HG02973 (cell line): ENCODE results near the gene FBXW10.
"Not testable (repeated sequence)": the region's sequence is repeated elsewhere in the genome, so short reads cannot be mapped to it uniquely, and the experiment has no call there.

ENCODE experiments used
- ATAC-seq: cut with Tn5 transposase; IDR thresholded peaks from one replicate; pipeline ENCODE4 v1.9.1; 2021; ENCODE audit warnings: moderate library complexity; ENCODE audit not compliant: unreplicated experiment

Gene FBXW10

GRCh38 chr17:18743699-18744421, at the start of gene FBXW10:
TSS of gene FBXW10 (plus strand) at chr17:18744054. CDS start at chr17:18744245, 191 bp downstream.
- ATAC-seq: not testable (repeated sequence)

- not testable (repeated sequence) for ATAC-seq
Observed at GRCh38 chr17:18695143-18695542, 48.7 kb upstream of the FBXW10 start.

GRCh38 chr17:18698473-18699103, 45.3 kb upstream of the FBXW10 start:
- ATAC-seq: not testable (repeated sequence)

GRCh38 chr17:18705955-18706354, 37.9 kb upstream of the FBXW10 start:
- not testable (repeated sequence) for ATAC-seq

- ATAC-seq: not testable (repeated sequence)
Observed at GRCh38 chr17:18708215-18708614, 35.6 kb upstream of the FBXW10 start.

- ATAC-seq: not testable (repeated sequence)
Observed at GRCh38 chr17:18712354-18712999, 31.4 kb upstream of the FBXW10 start.

GRCh38 chr17:18718643-18719427, 25.0 kb upstream of the FBXW10 start:
- ATAC-seq: not testable (repeated sequence)

- not testable (repeated sequence) for ATAC-seq
Observed at GRCh38 chr17:18719428-18720110, 24.3 kb upstream of the FBXW10 start.

GRCh38 chr17:18721775-18722547, 21.9 kb upstream of the FBXW10 start:
- not testable (repeated sequence) for ATAC-seq

GRCh38 chr17:18722612-18723011, 21.2 kb upstream of the FBXW10 start:
- not testable (repeated sequence) for ATAC-seq

GRCh38 chr17:18723509-18723908, 20.3 kb upstream of the FBXW10 start:
- ATAC-seq: not testable (repeated sequence)

GRCh38 chr17:18732438-18732837, 11.4 kb upstream of the FBXW10 start:
- not testable (repeated sequence) for ATAC-seq

GRCh38 chr17:18733350-18733749, 10.5 kb upstream of the FBXW10 start:
- not testable (repeated sequence) for ATAC-seq

- ATAC-seq: not testable (repeated sequence)
Observed at GRCh38 chr17:18739616-18740391, 4.0 kb upstream of the FBXW10 start.

- ATAC-seq: not testable (repeated sequence)
Observed at GRCh38 chr17:18741228-18741627, 2.6 kb upstream of the FBXW10 start.

GRCh38 chr17:18744726-18745125, 872 bp downstream of the FBXW10 start:
- not testable (repeated sequence) for ATAC-seq

- not testable (repeated sequence) for ATAC-seq
Observed at GRCh38 chr17:18746551-18746950, 2.7 kb downstream of the FBXW10 start.

GRCh38 chr17:18747501-18747900, 3.6 kb downstream of the FBXW10 start:
- not testable (repeated sequence) for ATAC-seq

GRCh38 chr17:18750242-18750641, 6.4 kb downstream of the FBXW10 start:
- ATAC-seq: not testable (repeated sequence)
